Right lobe of liver (tissue), 6 donors: ENCODE measurements around the gene MYL4. TPM values are rescaled to one million over a fixed set of nuclear protein-coding genes. Genes with fewer than 3 reads are reported as not detected.
"Not testable (repeated sequence)": the region's sequence is repeated elsewhere in the genome, so short reads cannot be mapped to it uniquely, and the experiment has no call there.

Experiments
- ATAC-seq, 4 donors: fragments of 200-7000 bp; cut with Tn5 transposase; one replicate each; pipeline ENCODE4 v1.9.1; 2020; ENCODE audit warnings: mild to moderate bottlenecking in 4 of 4, moderate library complexity in 4 of 4
- DNase-seq, 3 donors: peaks; one replicate each; pipeline ENCODE4 v3.0.0-alpha.2; 2020
- H3K27ac ChIP-seq, 3 donors: fragments of 200-600 bp; one replicate each; pipeline ENCODE4 v1.8.0; 2022
- H3K27me3 ChIP-seq, 2 donors: fragments of 200-600 bp; one replicate each; pipeline ENCODE4 v1.8.0; 2022
- H3K36me3 ChIP-seq, 4 donors: fragments of 200-600 bp; sonication (generic) in 1 of 4; one replicate each; pipeline versions ENCODE4 v1.5.1 to v1.8.0; 2017 to 2022; ENCODE audit warnings: control low read depth in 1 of 4
- H3K4me1 ChIP-seq, 4 donors: fragments of 200-600 bp; sonication (generic) in 1 of 4; one replicate each; pipeline versions ENCODE4 v1.5.1 to v1.8.0; 2017 to 2022; ENCODE audit warnings: control low read depth in 1 of 4
- H3K4me3 ChIP-seq, 3 donors: fragments of 200-600 bp; one replicate each; pipeline ENCODE4 v1.8.0; 2022
- H3K9me3 ChIP-seq, 4 donors: fragments of 200-600 bp; sonication (generic) in 1 of 4; one replicate each; pipeline versions ENCODE4 v1.5.1 to v1.8.0; 2017 to 2022; ENCODE audit warnings: control low read depth in 1 of 4
- CTCF ChIP-seq, 4 donors: fragments of 200-600 bp in 3 of 4; fragments of 450-650 bp in 1 of 4; IDR thresholded peaks; one replicate each; pipeline versions ENCODE4 v1.5.1 to v1.8.0; 2016 to 2022; ENCODE audit warnings: antibody characterized with exemption in 4 of 4, mild to moderate bottlenecking in 2 of 4
- POLR2A ChIP-seq: fragments of 450-650 bp; IDR thresholded peaks from one replicate; pipeline ENCODE4 v1.6.1; 2017; ENCODE audit warnings: antibody characterized with exemption, mild to moderate bottlenecking
- WGBS: methylation state at CpG from one replicate; pipeline ENCODE4 v1.1.6; 2018; ENCODE audit warnings: low coverage, low lambda C conversion rate; ENCODE audit not compliant: insufficient coverage; ENCODE audit errors: missing lambda C conversion rate; 5-methylcytosine and 5-hydroxymethylcytosine counted together
- intact Hi-C, 2 donors: fragments of 100-400 bp; cut with DNase I; formaldehyde crosslinking; loops; one replicate each; pipeline versions ENCODE4 v1.11.2 to v1.14.1; 2022
- total RNA-seq, 6 experiments: library from RNA; depleted of rRNA in 2 of 6; stranded (reverse); fragments of >200 nt in 2 of 6; fragmentation: NEBNext Ultra II Directional in 3 of 6; extraction: Animal tissue kit (Norgen Biotek cat#: 25700) in 3 of 6; gene quantifications; one replicate each; pipeline versions ENCODE4 v1.1.0 to v1.2.4, GENCODE V29; 2016 to 2023
- donor health status: DM: no; HTN: yes; CAD: no.
- donor health status: DM: no; HTN: no; CAD: no.
- donor health status: DM: no; HTN: no; CAD: no.
- donor health status: DM: no; HTN: yes; CAD: no.
- donor health status: DM: no; HTN: yes; CAD: no.

Gene MYL4
- total RNA-seq, 6 experiments from 2014 or later = 0.42 to 0.80 (median 0.58) TPM; not detected in 2

- Histone ChIP-seq H3K36me3 (no peaks in the 10 kb centered on the region), H3K9me3 (no peaks in the 10 kb centered on the region), H3K4me3 (no peak overlapping the region), H3K27ac (no peak overlapping the region), H3K27me3 (no peaks in the 10 kb centered on the region), H3K4me1 (no peaks in the 10 kb centered on the region)
- intact Hi-C loops = no loop called here
- no peak for DNase-seq
- no peak for TF ChIP-seq POLR2A
- TF ChIP-seq CTCF (IDR thresholded peaks at IDR 0.05) = no peak
- 77% methylated on average over 2 of the region's 3 CpGs for WGBS
- no peak for ATAC-seq
Measured at GRCh38 chr17:47210105-47210504, 957 bp downstream of the MYL4 start.

- DNase-seq (no peak), ATAC-seq (no peak)
- Histone ChIP-seq H3K27me3 (no peaks in the 10 kb centered on the region), H3K27ac (no peak overlapping the region), H3K9me3 (no peaks in the 10 kb centered on the region), H3K4me1 (no peaks in the 10 kb centered on the region), H3K4me3 (no peak overlapping the region), H3K36me3 (no peaks in the 10 kb centered on the region)
- TF ChIP-seq POLR2A (no peak), CTCF (IDR thresholded peaks at IDR 0.05) (no peak)
- WGBS = 91% methylated on average over 1 of the region's 2 CpGs
- intact Hi-C loops = no loop called here
Measured at GRCh38 chr17:47210779-47211178, 1.6 kb downstream of the MYL4 start.

- TF ChIP-seq CTCF (IDR thresholded peaks at IDR 0.05) = no peak
- no peak for TF ChIP-seq POLR2A
- no peaks in the 10 kb centered on the region for H3K4me1 ChIP-seq
- H3K36me3 ChIP-seq = no peaks in the 10 kb centered on the region
- ATAC-seq (no peak), DNase-seq (no peak)
- H3K4me3 ChIP-seq = no peak overlapping the region
- intact Hi-C loops = no loop called here
- no peak overlapping the region for H3K27ac ChIP-seq
- no peaks in the 10 kb centered on the region for H3K27me3 ChIP-seq
- whole genome bisulfite sequencing = 56% methylated on average over 2 of the region's 2 CpGs
- no peaks in the 10 kb centered on the region for H3K9me3 ChIP-seq
Measured at GRCh38 chr17:47212458-47212857, 3.3 kb downstream of the MYL4 start.

- H3K9me3 ChIP-seq = no peaks in the 10 kb centered on the region
- H3K4me1 ChIP-seq = no peaks in the 10 kb centered on the region
- no peaks in the 10 kb centered on the region for H3K27me3 ChIP-seq
- TF ChIP-seq CTCF (IDR thresholded peaks at IDR 0.05) (no peak), POLR2A (no peak)
- ATAC-seq (no peak), DNase-seq (no peak)
- no peak overlapping the region for H3K4me3 ChIP-seq
- H3K27ac ChIP-seq = no peak overlapping the region
- 53% methylated on average over 3 of the region's 4 CpGs for WGBS
- intact Hi-C loops = no loop called here
- H3K36me3 ChIP-seq = no peaks in the 10 kb centered on the region
Measured at GRCh38 chr17:47213540-47213939, 4.4 kb downstream of the MYL4 start.

GRCh38 chr17:47214931-47215330 is 5.8 kb downstream of the MYL4 start:
- Histone ChIP-seq H3K27me3 (no peaks in the 10 kb centered on the region), H3K36me3 (no peaks in the 10 kb centered on the region), H3K9me3 (no peaks in the 10 kb centered on the region), H3K4me3 (no peak overlapping the region), H3K27ac (no peak overlapping the region), H3K4me1 (no peaks in the 10 kb centered on the region)
- DNase-seq (no peak), ATAC-seq (no peak)
- intact Hi-C loops = no loop called here
- WGBS = 74% methylated on average over 3 of the region's 3 CpGs
- no peak for TF ChIP-seq CTCF (IDR thresholded peaks at IDR 0.05)
- no peak for TF ChIP-seq POLR2A

GRCh38 chr17:47216821-47217220 is 7.7 kb downstream of the MYL4 start:
- WGBS = 84% methylated on average over 4 of the region's 4 CpGs
- ATAC-seq, H3K27me3 ChIP-seq: not testable (repeated sequence)

GRCh38 chr17:47217279-47217678 is 8.1 kb downstream of the MYL4 start:
- H3K4me3 ChIP-seq, DNase-seq, ATAC-seq, H3K9me3 ChIP-seq, H3K4me1 ChIP-seq, H3K27ac ChIP-seq, intact Hi-C loops, H3K36me3 ChIP-seq, H3K27me3 ChIP-seq: not testable (repeated sequence)
- WGBS = 100% methylated on average over 1 of the region's 2 CpGs

More at GRCh38 chr17:47216821-47217220, 7.7 kb downstream of the MYL4 start:
- H3K36me3 ChIP-seq, H3K4me1 ChIP-seq, H3K27ac ChIP-seq, DNase-seq, H3K4me3 ChIP-seq, H3K9me3 ChIP-seq, intact Hi-C loops: not testable (repeated sequence)
